A549 (cell line): ENCODE measurements around the gene UGT1A3. TPM values are rescaled to one million over a fixed set of nuclear protein-coding genes. Genes with fewer than 3 reads are reported as not detected.

Source experiments
- ATAC-seq, 2 experiments: fragments of 200-7000 bp in 1 of 2; fragments of >200 bp in 1 of 2; cut with Nextera tagmentation in 1 of 2; cut with Tn5 transposase in 1 of 2; 3 replicates each; pipeline versions ENCODE4 v1.8.0 to v1.9.1; 2018 to 2020; ENCODE audit warnings: mild to moderate bottlenecking in 1 of 2, moderate library complexity in 1 of 2
- CTCF ChIA-PET: fragments of 300-600 bp; sonication (Branson Sonifier 250); formaldehyde crosslinking; extraction: SDS; loops from one replicate; lab custom pipeline; 2021; ENCODE audit warnings: antibody characterized with exemption, inconsistent platforms; lab: Yijun Ruan, JAX
- POLR2A ChIA-PET: fragments of 350-600 bp; formaldehyde crosslinking; extraction: SDS; loops from one replicate; lab custom pipeline; 2021; ENCODE audit warnings: antibody characterized with exemption, inconsistent platforms; lab: Yijun Ruan, JAX
- DNase-seq, 2 experiments: peaks; one replicate each; pipeline versions ENCODE4 v3.0.0 to v3.0.0-alpha.2; 2011 to 2016; ENCODE audit warnings: low read depth in 1 of 2, low spot score in 1 of 2
- FAIRE-seq: peaks from 2 replicates; lab custom pipeline; 2011; peaks lifted over from hg19 to GRCh38; lab: Jason Lieb, UNC
- H3K27ac ChIP-seq, 2 experiments: fragments of >200 bp; sonication (Bioruptor Twin); formaldehyde crosslinking; 3 replicates each; pipeline ENCODE4 v1.5.1; 2016 to 2017
- H3K4me1 ChIP-seq: fragments of >200 bp; sonication (Bioruptor Twin); formaldehyde crosslinking; 3 replicates; pipeline ENCODE4 v1.6.1; 2016
- H3K4me2 ChIP-seq: fragments of >200 bp; sonication (Bioruptor Twin); formaldehyde crosslinking; 3 replicates; pipeline ENCODE4 v1.6.1; 2016
- H3K4me3 ChIP-seq: fragments of >200 bp; sonication (Bioruptor Twin); formaldehyde crosslinking; 3 replicates; pipeline ENCODE4 v1.5.1; 2016
- H3K9me3 ChIP-seq: fragments of >200 bp; sonication (Bioruptor Twin); formaldehyde crosslinking; 3 replicates; pipeline ENCODE4 v1.6.1; 2016
- BCL3 ChIP-seq: fragments of >200 bp; sonication (Bioruptor Twin); formaldehyde crosslinking; IDR thresholded peaks from 3 replicates; pipeline ENCODE4 v1.6.1; 2016
- BHLHE40 ChIP-seq: IDR thresholded peaks from 2 replicates; pipeline ENCODE4 v1.6.1; 2012; ENCODE audit warnings: low read depth, low read length, inconsistent platforms
- CEBPB ChIP-seq, 2 experiments: fragments of >200 bp in 1 of 2; sonication (Bioruptor Twin) in 1 of 2; formaldehyde crosslinking in 1 of 2; IDR thresholded peaks; 2 replicates each; pipeline ENCODE4 v1.6.1; 2012 to 2016
- CHD2 ChIP-seq: fragments of 150-350 bp; IDR thresholded peaks from 2 replicates; pipeline ENCODE4 v1.6.1; 2014; ENCODE audit warnings: low read length; ENCODE audit not compliant: partially characterized antibody
- CTCF ChIP-seq: fragments of >200 bp; sonication (Bioruptor Twin); formaldehyde crosslinking; IDR thresholded peaks from 3 replicates; pipeline ENCODE4 v1.5.1; 2016
- E2F6 ChIP-seq: IDR thresholded peaks from 2 replicates; pipeline ENCODE4 v1.6.1; 2012; ENCODE audit warnings: low read depth, borderline replicate concordance
- EHMT2 ChIP-seq: fragments of 200-600 bp; sonication (generic); IDR thresholded peaks from 2 replicates; pipeline ENCODE4 v1.6.1; 2016; ENCODE audit warnings: antibody characterized with exemption, low read depth, mild to moderate bottlenecking, moderate library complexity
- EP300 ChIP-seq, 2 experiments: fragments of >200 bp; sonication (Bioruptor Twin); formaldehyde crosslinking; IDR thresholded peaks; 2 replicates in 1 of 2; 3 replicates in 1 of 2; pipeline ENCODE4 v1.6.1; 2016 to 2017
- FOXS1 ChIP-seq: fragments of 250-450 bp; sonication (Bioruptor Pico); IDR thresholded peaks from 2 replicates; pipeline ENCODE4 v1.5.0; 2020; ENCODE audit warnings: mild to moderate bottlenecking, moderate library complexity
- GATA3 ChIP-seq: IDR thresholded peaks from 2 replicates; pipeline ENCODE4 v1.6.1; 2012; ENCODE audit warnings: borderline replicate concordance
- HDAC2 ChIP-seq: fragments of 200-600 bp; sonication (generic); IDR thresholded peaks from 2 replicates; pipeline ENCODE4 v1.6.1; 2016
- HMGXB4 ChIP-seq: fragments of 250-450 bp; sonication (Bioruptor Pico); IDR thresholded peaks from 2 replicates; pipeline ENCODE4 v1.5.0; 2021; ENCODE audit warnings: mild to moderate bottlenecking, moderate library complexity, borderline replicate concordance
- HOXB13 ChIP-seq: fragments of 250-450 bp; sonication (Bioruptor Pico); IDR thresholded peaks from 2 replicates; pipeline ENCODE4 v1.5.0; 2020; ENCODE audit warnings: low read depth, mild to moderate bottlenecking, moderate library complexity
- HOXB5 ChIP-seq: fragments of 250-450 bp; sonication (Bioruptor Pico); IDR thresholded peaks from 2 replicates; pipeline ENCODE4 v1.5.0; 2020; ENCODE audit warnings: mild to moderate bottlenecking, moderate library complexity
- MAX ChIP-seq: IDR thresholded peaks from 2 replicates; pipeline ENCODE4 v1.6.1; 2012
- MAZ ChIP-seq: fragments of 150-350 bp; IDR thresholded peaks from 2 replicates; pipeline ENCODE4 v1.6.1; 2014; ENCODE audit warnings: antibody characterized with exemption, low read depth, low read length, borderline replicate concordance
- NPAS2 ChIP-seq: fragments of 250-450 bp; sonication (Bioruptor Pico); IDR thresholded peaks from 2 replicates; pipeline ENCODE4 v1.8.0; 2022; ENCODE audit warnings: mild to moderate bottlenecking, moderate library complexity, borderline replicate concordance
- NR3C1 ChIP-seq: fragments of >200 bp; sonication (Bioruptor Twin); formaldehyde crosslinking; IDR thresholded peaks from 3 replicates; pipeline ENCODE4 v1.6.1; 2017
- RAD21 ChIP-seq, 2 experiments: fragments of >200 bp in 1 of 2; sonication (Bioruptor Twin) in 1 of 2; formaldehyde crosslinking in 1 of 2; IDR thresholded peaks in 1 of 2; conservative IDR thresholded peaks in 1 of 2; 2 replicates in 1 of 2; 3 replicates in 1 of 2; pipeline ENCODE4 v1.6.1; 2012 to 2018; ENCODE audit warnings: inconsistent platforms in 1 of 2
- RCOR1 ChIP-seq: fragments of 150-350 bp; IDR thresholded peaks from 2 replicates; pipeline ENCODE4 v1.6.1; 2014; ENCODE audit warnings: antibody characterized with exemption, low read length, low read depth
- RNF2 ChIP-seq: fragments of 200-600 bp; sonication (generic); IDR thresholded peaks from 2 replicates; pipeline ENCODE4 v1.6.1; 2016; ENCODE audit warnings: low read depth, mild to moderate bottlenecking, antibody characterized with exemption, moderate library complexity, borderline replicate concordance
- SMC3 ChIP-seq: fragments of >200 bp; sonication (Bioruptor Twin); formaldehyde crosslinking; IDR thresholded peaks from 3 replicates; pipeline ENCODE4 v1.6.1; 2018; ENCODE audit warnings: inconsistent platforms
- TFCP2L1 ChIP-seq: fragments of 250-450 bp; sonication (Bioruptor Pico); IDR thresholded peaks from 2 replicates; pipeline ENCODE4 v1.5.0; 2021; ENCODE audit warnings: mild to moderate bottlenecking
- ZC3H11A ChIP-seq: fragments of 450-650 bp; IDR thresholded peaks from 2 replicates; pipeline ENCODE4 v1.6.1; 2014; ENCODE audit warnings: antibody characterized with exemption, mild to moderate bottlenecking
- ZFP36 ChIP-seq: fragments of 450-650 bp; IDR thresholded peaks from 2 replicates; pipeline ENCODE4 v1.6.1; 2014; ENCODE audit warnings: borderline replicate concordance; ENCODE audit not compliant: partially characterized antibody
- WGBS: methylation state at CpG from one replicate; pipeline ENCODE4 v1.1.6; 2017; ENCODE audit errors: missing lambda C conversion rate; 5-methylcytosine and 5-hydroxymethylcytosine counted together
- polyA plus RNA-seq, 4 experiments: library from polyadenylated mRNA; depleted of rRNA in 3 of 4; stranded (reverse); fragments of >200 nt; fragmentation: RNase III in 1 of 4; extraction: RNeasy Plus Mini Kit Qiagen cat#74134 plus additional on column Dnase treatment in 1 of 4; gene quantifications; 2 replicates in 3 of 4; 3 replicates in 1 of 4; pipeline ENCODE4 v1.2.3, GENCODE V29; 2011 to 2017

UGT1A3 gene
- polyA plus RNA-seq, 2 of the 4 experiments (the other 2 are of a cell fraction): 0.23 to 0.39 TPM

- no peak for TF ChIP-seq CTCF
Observed at GRCh38 chr2:233681521-233682099, 47.2 kb upstream of the UGT1A3 start, which contains the start of gene UGT1A7 (continued).

- Histone ChIP-seq H3K4me2 (no peak overlapping the region), H3K27ac (peak overlapping the region; percentile 32 to 38; a peak in 4 of 6 replicates), H3K9me3 (peaks cover 35% of the 10 kb centered on the region; the same call in 2 of the 3 replicates), H3K4me3 (no peak overlapping the region), H3K4me1 (peaks cover 19% of the 10 kb centered on the region)
- no peak for TF ChIP-seq BHLHE40
- TF ChIP-seq BCL3: no peak
- TF ChIP-seq NR3C1: no peak
- TF ChIP-seq CEBPB (IDR thresholded peaks at IDR 0.05): no peak
- no peak for TF ChIP-seq EP300 (IDR thresholded peaks at IDR 0.05)
- TF ChIP-seq MAX: no peak
- no peak for TF ChIP-seq RAD21 (conservative IDR thresholded peaks at IDR 0.05 in 1 of 2, IDR thresholded peaks at IDR 0.05 in 1 of 2)
- no peak for TF ChIP-seq EHMT2
- TF ChIP-seq GATA3: no peak
- TF ChIP-seq CHD2: no peak
- no peak for TF ChIP-seq HMGXB4
- TF ChIP-seq CTCF: no peak
- TF ChIP-seq FOXS1 (CRISPR knock-in tag): no peak
- WGBS: 79% methylated on average over 1 of the region's 1 CpG
- POLR2A ChIA-PET: no interaction called here
- CTCF ChIA-PET: no interaction called here
- ATAC-seq (no peak), FAIRE-seq (no peak), DNase-seq (no peak)
Observed at GRCh38 chr2:233684640-233685039, 44.2 kb upstream of the UGT1A3 start.

- CTCF ChIA-PET: no interaction called here
- WGBS: 94% methylated on average over 5 of the region's 5 CpGs
- ATAC-seq (no peak), FAIRE-seq (no peak), DNase-seq (no peak)
- peaks cover 37% of the 10 kb centered on the region; the same call in 2 of the 3 replicates for H3K9me3 ChIP-seq
- no peak overlapping the region for H3K4me3 ChIP-seq
- H3K4me2 ChIP-seq: no peak overlapping the region
- peaks cover 30% of the 10 kb centered on the region for H3K4me1 ChIP-seq
- H3K27ac ChIP-seq: peak overlapping the region; percentile 41 to 85; a peak in 5 of 6 replicates
- POLR2A ChIA-PET: no interaction called here
- TF ChIP-seq ZC3H11A (no peak), NPAS2 (no peak), CHD2 (no peak), RNF2 (no peak), EHMT2 (no peak), HMGXB4 (no peak), HOXB13 (CRISPR knock-in tag) (no peak), RCOR1 (no peak), SMC3 (no peak), ZFP36 (no peak), TFCP2L1 (CRISPR knock-in tag) (no peak), HOXB5 (no peak), MAZ (no peak), E2F6 (no peak), HDAC2 (no peak)
Observed at GRCh38 chr2:233686928-233687327, 41.9 kb upstream of the UGT1A3 start.
